GM04504 (cell line): ENCODE results near the gene ZMYND8.

Source experiments
- DNase-seq: peaks from one replicate; pipeline ENCODE4 v3.0.0-alpha.2; 2012; ENCODE audit warnings: low read depth

ZMYND8 gene

DNA sequence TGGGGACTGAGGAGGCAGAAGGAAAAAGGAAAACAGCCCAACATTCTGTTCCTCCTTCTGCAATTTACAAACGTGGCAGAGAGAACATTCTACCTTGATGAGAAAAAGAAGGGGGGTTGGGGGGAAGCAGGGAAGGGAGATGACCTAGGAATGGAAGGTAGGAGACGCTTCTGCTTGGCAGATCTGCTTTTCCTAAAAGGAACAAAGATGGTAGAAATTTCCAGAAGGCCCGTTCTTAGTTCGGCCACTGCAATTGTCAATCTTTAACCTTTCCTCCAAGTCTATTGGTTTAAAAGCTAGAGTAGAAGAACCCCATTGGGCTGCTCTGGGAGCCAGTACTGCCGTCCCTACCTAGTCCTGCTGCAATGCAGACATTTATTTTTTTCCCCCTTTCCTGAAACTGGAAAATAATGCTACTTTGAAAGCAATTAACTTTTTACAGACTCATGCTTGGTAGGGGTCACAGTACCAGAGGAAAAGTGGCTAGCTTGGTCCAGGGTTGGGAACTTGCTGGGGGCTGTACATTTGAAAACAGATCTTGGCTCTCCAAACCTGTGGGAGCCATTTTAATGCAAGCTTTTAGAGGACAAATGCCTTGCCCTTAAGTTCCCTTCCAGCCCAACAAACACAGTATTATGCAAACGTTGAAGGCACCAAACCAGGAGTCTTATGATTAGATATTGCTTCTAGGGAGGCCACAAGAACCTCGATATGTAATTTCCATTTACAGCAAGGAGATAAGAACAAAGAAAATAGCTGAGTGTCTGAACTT lies 2.6 kb downstream of the ZMYND8 start:
- DNase-seq: no peak

DNA sequence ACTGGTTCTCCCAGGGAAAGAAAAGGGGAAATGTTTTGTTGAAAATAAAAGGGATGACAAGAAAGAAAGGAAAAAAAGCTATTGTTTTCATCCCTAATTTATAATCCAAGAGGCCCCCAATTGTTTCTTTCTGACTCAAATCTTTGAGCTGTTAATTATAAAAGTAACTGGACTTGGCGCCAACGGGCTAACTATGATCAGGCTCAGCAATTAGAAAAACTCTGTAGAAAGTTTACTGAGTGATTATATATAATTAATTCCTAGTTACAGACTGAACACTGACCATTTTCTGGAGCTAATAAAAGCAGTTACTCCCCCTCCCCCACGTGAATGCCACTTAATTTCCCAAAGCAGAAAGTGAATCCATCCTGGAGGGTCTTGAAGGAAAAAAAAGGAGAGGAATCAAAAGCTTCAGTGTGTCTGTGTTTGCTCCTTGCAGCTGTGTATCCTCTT lies 3.2 kb downstream of the ZMYND8 start:
- no peak for DNase-seq

DNA sequence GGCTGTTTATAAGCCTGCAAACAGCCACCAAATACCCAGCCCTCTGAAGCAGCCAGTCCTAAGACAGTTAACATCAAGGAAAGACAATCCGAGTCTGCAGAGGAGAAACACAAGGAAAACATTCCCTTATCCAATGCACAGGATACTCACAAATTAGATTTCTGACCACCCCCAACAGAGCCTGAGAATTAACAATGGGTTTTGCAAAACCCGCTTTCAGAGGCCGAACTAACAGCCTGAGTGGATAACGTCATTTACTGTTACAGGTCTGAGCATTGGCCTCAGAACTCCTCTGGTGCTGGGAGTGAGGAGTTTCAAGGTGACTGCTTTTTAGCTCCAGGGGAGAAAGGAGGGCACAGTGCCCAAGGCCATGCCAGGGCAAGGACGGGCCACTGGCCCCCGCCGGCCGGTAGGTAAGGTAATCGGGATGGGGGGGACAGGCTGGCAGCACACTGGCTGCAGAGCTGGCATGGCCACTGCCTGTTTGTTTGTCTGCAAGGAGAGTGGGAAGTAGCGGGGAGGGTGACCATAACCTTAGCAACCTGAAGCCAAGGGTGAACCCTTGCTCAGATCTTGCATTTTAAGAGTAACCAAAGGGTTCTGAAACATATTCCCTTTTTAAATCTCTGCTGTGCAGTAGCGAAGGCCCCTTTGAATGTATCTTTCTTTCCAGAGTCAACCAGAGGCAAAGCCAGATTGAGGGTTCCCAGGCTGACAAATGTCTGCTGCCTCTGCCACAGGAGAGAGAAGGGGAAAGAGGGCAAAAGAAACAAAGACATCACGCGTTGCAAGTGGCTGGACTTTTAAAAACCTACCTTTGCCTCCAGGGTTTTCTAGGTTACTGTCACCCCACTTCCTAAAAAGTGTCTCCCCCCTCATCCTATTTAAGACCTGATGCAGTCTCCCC lies 3.9 kb downstream of the ZMYND8 start:
- no peak for DNase-seq

DNA sequence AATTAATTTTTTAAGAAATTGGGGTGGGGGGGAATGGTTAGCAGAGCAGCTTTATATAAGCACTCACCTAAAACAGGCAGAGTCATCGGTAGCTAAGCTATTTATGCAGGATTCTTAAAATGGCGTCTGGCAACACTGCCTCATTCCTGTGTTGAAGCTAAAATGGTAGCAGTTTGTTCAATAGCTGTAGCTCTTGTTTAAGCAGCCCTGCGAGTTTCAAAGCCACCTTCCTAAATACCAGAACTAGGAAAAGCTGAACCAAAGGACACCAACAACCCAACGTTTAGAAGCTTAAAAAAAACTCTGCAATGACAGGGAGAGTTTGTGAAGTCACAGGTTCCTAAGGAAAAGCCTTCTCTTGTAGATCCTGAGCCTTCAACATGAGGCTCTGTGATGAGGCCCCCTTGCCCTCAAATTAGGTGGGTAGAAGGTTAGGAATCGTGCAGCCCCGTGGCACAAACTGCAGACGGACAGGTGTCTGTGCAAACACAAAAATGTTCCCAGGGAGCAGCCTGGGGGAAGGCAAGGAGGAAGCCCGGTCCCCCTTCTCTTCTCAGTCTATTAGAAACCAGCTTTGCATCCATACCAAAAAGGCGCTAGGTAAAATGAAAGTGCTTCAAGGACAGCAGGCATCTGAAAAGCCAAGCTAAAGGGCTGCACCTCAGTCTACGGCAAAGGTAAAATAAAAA lies 4.7 kb downstream of the ZMYND8 start:
- DNase-seq: no peak

DNA sequence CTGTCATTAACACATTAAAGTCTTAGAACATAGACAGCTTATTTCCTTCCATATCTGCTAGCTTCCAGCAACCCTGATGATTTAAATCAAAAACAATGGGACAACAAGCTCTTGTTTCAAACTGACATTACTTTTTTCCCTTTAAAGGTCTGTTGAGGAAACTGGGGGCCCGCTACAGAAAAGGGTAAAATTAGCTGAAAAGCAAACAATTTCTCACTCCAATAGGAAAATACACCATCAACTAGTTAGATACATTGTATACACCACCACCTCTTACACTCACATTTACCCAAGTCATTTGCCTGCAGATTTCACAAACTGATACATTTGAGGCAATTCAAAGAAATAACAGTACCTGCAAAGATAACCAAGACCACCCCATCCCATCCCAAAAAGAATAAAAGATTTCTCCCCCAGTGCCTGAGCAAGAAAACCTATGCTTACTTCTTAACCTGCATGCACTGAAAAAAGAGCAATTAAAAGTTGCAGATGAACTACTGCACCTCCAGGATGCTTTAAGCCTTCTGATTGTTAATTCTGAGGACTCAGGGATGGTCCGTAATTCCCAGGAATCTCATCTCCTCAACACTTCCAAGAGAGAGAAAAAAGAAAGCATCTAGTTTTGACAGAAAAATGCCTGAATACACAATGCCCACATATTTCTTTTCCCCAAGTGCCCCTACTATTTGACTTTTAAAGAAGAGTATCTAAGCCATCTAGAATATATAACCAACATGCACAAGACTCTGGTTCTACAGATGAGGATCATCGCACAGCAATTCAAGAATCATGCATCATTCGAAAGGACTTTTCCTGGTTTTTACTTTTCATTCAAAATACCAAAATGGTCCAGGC lies 5.6 kb downstream of the ZMYND8 start:
- no peak for DNase-seq

DNA sequence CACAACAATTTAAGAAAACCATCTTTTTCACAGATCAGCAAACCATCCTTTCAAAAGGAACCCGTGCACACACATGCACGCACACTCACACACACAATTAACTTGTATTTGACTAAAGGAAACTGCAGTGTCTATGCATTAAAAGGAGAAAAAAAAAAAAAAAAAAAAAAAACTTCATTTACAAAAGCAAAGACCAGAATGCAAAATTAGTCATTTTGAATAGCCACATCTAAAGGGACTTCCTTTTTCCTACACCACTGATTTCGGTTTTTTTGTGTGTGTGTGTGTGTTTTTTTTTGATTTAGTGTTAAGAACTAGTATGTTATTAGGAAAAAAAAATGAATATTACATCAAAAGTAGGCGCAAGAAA lies 6.3 kb downstream of the ZMYND8 start:
- DNase-seq: no peak

DNA sequence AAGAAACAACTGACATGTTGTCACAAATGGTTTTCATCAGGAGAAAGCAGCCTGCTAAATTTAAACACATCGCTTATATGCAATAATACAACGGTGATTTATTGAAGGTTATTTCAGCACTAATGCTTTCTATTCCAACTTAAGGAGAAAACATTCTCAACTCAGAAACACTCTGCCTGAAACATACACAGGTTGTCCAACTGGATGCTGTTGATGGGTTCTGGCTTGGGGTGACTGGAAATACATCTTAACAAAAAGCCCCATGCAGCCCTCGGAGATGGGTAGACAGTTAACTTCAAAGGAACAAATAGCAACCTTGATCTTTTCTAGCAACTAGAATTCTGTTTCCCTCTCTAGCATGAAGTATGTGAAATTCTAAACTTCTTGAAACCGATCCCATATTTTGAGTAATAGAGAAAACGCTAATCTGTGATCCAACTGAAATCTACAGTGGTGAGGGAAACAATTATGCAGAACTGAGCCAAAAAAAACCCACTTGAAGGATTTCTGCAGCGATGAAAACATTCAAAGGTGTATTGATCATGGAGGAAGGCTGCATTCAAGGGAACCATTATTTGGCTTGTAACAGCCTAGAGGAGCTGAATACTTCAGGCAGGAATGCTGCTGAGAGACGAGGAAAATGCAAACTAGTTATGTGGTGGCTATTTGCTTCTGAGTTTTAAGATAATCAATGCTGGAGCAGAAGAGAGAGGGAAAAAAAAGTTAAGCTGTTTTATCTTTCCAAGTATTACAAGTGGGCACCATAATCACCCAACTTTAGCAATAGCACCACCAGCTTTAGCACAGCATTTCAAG lies 6.9 kb downstream of the ZMYND8 start:
- DNase-seq: no peak

DNA sequence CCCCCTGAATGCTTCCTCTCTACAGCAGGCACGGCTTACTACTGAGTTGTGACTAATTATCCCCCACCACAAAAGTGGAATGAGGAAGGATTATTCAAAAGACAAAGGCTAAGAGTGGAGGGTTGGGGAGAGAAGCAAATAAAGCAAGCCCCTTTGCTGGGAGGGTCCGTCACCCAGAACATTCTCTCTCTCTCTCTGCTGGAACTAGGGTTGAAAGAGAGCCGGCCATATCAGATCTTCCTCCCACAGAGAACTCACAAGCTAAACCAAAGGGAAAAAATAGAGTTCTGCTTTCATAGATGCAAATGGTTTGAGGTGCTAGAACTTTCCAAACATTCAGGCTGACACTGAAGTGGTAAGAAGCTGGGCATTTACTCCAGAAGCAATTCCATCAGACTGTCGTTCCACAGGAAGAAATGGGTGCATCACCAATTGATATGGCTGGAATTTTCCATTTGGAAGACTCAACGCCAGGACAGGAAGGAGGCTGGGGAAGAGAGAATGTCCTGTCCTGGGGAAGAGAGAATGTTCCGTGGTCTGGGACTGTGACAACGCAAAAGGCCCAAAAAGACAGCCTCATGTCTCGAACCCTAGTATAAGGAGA lies 7.9 kb downstream of the ZMYND8 start:
- DNase-seq: no peak

DNA sequence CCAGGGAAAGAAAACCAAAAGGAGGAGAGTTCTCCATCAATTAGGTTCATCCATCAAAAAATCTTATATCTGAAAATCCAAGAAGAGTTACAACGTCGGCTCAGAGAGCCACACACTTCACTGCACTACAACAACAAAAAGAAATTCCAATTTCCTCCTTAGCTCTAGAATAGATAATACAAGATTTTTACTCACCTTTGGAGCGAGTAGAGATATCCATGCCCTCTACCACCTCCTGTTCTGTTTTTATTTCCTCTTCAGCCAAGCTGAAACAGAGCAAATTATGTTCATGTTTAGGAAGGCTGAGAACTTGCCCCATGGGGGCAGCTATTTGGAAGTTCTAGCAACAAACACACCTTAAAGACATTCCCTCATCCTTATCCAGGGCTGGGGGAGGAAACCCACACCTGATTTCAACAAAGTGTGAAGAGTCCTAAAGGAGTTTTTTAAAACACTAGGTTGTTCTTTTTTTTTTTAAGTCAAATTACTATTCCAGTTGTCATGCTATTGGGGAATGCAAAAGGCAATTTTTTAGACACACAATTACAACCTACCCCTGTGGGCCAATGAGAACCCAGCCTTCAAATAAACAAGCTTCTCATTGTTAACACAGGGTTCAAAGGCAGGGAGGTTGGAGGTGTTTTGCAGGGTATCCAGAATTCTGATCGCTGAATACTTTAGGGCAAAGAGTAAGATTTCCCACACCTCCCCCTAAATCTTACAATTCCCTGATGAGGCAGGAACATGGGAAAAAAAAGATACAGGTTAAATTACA lies 8.7 kb downstream of the ZMYND8 start:
- DNase-seq: no peak

DNA sequence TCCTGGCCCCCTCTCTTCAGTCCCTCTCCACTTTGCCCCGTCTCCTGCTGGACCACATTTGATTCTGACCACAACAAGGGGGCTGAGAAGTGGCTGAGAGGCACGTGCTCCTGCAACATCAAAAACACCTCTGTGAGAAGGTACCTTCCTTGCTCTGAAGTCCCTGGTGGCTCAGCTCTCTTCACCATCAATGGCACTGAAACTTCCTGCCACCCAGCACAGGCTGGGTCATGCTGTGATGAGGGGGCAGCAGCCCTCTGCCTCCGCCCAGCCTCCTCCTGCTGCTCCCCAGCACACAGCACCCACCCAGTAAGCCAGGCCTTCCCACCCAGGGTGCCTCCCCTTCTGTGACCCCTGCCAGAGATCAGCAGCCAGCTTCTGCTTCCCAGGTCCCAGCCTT lies 10.3 kb downstream of the ZMYND8 start:
- DNase-seq: no peak

DNA sequence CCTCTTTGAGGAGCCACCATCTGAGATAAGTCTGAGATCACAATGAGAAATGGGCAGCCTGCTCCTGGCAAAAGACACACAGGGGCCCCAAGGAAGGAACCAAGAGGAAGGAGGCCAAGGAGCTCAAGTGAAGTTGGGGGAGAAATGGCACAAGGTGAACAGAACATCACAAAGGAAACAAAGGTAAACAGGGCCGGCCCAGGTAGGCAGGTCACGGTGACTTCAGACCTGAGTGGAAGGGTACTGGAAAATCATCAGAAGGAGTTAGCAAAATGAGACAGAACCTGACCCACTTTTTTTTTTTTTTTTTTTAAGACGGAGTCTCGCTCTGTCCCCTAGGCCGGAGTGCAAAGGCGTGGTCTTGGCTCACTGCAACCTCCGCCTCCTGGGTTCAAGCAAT lies 11.3 kb downstream of the ZMYND8 start:
- no peak for DNase-seq

DNA sequence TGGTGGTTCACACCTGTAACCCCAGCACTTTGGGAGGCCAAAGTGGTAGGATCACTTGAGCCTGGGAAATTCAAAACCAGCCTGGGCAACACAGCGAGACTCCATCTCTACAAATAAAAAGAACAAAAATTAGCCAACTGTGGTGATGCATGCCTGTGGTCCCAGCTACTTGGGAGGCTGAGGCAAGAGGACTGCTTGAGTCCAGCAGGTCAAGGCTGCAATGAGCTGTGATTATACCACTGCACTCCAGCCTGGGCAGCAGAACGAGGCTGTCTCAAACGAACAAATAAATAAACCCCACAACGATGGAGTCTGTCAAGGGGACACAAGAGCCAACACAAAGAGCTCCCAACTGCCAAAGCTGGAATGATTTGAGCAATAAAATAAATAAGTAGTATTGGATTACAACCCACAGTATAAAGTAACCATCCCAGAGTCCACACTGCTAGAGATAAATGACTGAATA lies 13.5 kb downstream of the ZMYND8 start:
- DNase-seq: no peak

DNA sequence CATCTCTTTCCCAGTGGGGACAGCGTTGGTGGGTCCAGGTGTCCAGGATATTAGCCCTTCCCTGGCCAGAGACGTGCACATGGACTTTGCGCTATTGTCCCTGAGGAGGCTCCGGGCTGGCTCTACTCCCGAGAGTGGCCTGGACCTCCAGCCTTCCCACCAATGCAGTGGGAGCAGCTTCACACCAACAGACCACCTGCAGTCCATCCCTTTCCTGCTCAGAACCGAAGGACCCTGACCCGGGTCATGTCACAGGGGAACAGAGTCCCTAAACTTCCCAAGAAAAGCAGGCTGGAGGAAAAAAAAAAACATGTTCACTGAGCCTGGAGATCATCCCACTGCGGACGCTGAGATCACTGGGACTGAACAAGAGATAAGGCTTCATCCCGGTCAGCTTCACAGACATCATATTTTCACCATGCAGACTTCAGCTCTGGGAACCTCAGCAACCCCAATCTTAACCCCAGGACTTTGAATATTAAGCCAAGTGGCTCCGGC lies 18.3 kb downstream of the ZMYND8 start:
- no peak for DNase-seq

DNA sequence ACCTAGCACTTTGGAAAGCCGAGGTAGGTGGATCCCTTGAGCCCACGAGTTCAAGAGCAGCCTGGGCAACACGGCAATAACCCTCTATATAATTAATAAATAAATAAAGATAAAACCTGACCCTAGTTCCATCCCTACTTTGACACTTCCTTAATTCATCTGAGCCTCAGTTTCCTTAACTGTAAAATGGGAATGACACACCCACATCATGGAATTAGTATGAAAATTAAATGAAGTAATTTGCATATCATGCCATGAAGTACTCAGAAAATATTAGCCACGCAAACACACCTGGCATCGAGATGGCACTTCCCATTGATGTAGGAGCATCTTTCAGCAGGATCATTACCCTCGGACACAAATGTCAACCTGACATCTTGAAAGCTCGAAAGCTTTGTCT lies 19.1 kb downstream of the ZMYND8 start:
- no peak for DNase-seq

DNA sequence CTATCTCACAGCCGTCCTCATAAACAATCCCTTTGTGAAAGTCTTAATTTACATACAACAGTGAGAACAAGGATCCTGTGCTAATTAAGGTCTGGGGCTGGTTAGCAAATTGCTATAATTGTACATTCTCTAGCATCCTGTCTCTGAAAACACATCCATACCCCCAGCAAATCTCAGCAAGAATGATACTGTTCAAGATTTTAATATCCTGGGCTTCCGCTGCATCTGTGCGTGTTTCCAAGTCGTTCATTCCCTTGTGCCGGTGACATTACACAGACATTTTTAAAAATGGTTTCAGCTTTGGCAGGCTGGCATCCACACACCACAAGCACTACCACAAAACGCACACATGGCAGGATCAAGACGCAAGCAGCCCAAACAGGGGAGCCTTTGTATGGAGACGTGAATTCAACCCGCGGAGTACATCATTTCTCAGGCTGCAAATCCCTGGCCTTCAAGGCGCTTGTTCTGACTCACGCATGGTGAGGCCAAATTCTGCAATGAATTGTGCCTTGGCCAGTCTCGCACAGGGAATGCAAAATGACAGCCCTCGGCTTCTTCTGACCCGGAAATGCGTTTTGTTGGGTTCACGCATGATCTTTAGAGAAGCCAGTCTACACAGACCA lies 20.3 kb downstream of the ZMYND8 start:
- peak; percentile 73 for DNase-seq

DNA sequence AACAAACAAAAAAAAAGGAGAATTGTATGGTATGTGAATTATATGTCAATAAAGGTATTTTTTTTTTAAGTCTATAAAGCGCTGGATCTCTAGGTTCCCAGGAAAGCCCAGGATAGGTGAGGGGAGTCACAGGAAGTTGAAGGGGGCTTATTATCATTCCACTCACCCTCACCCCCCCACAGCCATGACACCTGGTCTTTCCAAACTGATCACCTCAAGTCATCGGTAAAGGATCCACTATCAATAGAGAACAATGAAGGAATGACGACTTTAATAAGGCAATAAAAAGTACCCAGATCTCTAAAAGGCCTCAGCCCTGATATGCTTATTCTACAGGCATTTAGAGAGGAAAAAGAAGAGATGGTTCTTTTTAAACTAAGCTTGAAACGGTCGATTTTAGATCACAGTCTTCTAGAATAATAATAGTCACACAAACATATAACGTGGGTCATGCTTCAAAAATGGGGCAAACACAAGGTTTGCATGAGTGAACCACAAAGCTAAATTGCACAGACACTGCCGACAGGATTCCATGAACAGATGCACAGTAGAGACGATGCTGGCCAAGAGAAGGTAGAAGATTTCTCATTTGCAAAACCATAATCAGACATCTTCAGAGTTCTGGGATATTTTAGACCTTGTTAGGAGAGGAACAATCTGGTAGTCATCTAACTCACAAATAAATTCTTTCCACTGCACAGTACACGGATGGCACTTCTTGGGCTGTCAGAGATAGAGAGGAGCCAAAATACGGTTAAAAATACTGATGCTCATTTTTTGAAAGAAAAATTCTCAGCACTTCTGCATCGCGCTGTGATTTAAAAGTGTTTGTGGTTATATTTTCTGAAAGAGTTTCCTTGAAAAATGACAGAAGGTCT lies 21.0 kb downstream of the ZMYND8 start:
- DNase-seq: no peak

DNA sequence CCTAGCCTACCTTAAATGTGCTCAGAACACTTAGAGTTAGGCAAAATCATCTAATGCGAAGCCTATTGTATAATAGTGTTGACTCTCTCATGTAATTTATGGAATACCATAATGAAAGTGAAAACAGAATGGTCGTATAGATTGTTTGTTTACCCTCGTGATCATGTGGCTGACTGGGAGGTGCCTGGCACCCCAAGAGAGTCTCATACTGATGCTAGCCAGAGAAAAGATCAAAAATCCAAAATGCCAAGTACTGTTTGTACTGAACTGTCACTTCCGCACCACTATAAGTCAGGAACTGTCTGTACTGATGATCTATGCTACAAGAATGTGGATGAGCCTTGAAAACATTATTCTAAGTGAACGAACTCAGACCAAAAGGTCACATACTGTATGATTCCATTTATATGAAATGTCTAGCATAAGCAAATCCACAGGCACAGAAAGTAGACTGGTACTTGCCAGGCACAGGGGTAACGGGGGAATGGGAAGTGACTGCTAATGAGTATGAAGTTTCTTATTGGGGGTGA lies 22.4 kb downstream of the ZMYND8 start:
- DNase-seq: peak; percentile 69
